Loucy (cell line): ENCODE measurements around the gene HOXD10.

Experiments
- H2AFZ ChIP-seq: fragments of 200-600 bp; sonication (generic); 2 replicates; pipeline ENCODE4 v1.6.0; 2016; ENCODE audit warnings: antibody characterized with exemption, mild to moderate bottlenecking, low read length, moderate library complexity
- H3F3A ChIP-seq: fragments of 200-600 bp; 2 replicates; pipeline ENCODE4 v1.6.0; 2016; ENCODE audit warnings: antibody characterized with exemption, low read depth, mild to moderate bottlenecking
- H3K27me3 ChIP-seq: fragments of 200-600 bp; sonication (generic); 2 replicates; pipeline ENCODE4 v1.6.1; 2014; ENCODE audit warnings: low read length, mild to moderate bottlenecking; ENCODE audit not compliant: insufficient read depth, poor library complexity, severe bottlenecking
- H3K36me3 ChIP-seq: fragments of 200-600 bp; sonication (generic); 2 replicates; pipeline ENCODE4 v1.6.1; 2016; ENCODE audit warnings: low read length; ENCODE audit not compliant: insufficient read depth
- H3K4me1 ChIP-seq: fragments of 200-600 bp; sonication (generic); 2 replicates; pipeline ENCODE4 v1.5.1; 2014; ENCODE audit warnings: low read length, mild to moderate bottlenecking; ENCODE audit not compliant: insufficient read depth, poor library complexity, severe bottlenecking
- H3K4me2 ChIP-seq: fragments of 200-600 bp; sonication (generic); 2 replicates; pipeline ENCODE4 v1.6.0; 2014; ENCODE audit warnings: antibody characterized with exemption, low read length, low read depth, mild to moderate bottlenecking; ENCODE audit not compliant: poor library complexity, severe bottlenecking
- H3K4me3 ChIP-seq: fragments of 200-600 bp; sonication (generic); 2 replicates; pipeline ENCODE4 v1.5.1; 2014; ENCODE audit warnings: low read length, mild to moderate bottlenecking, mixed read lengths; ENCODE audit not compliant: poor library complexity, severe bottlenecking
- H3K79me2 ChIP-seq: fragments of 200-600 bp; sonication (generic); 2 replicates; pipeline ENCODE4 v1.6.1; 2014; ENCODE audit warnings: low read length; ENCODE audit not compliant: insufficient read depth
- H3K9ac ChIP-seq: fragments of 200-600 bp; sonication (generic); 2 replicates; pipeline ENCODE4 v1.6.0; 2014; ENCODE audit warnings: mild to moderate bottlenecking, low read depth, low read length, moderate library complexity; ENCODE audit not compliant: poor library complexity, severe bottlenecking
- H3K9me2 ChIP-seq: fragments of 200-600 bp; sonication (generic); replicated peaks from 2 replicates; pipeline ENCODE4 v1.6.1; 2016; ENCODE audit warnings: low read depth, low read length, mixed read lengths
- H3K9me3 ChIP-seq: fragments of 200-600 bp; sonication (generic); 2 replicates; pipeline ENCODE4 v1.6.1; 2014; ENCODE audit warnings: mild to moderate bottlenecking, antibody characterized with exemption, low read length, low read depth; ENCODE audit not compliant: insufficient read depth
- H4K20me1 ChIP-seq: fragments of 200-600 bp; sonication (generic); 2 replicates; pipeline ENCODE4 v1.6.0; 2014; ENCODE audit warnings: antibody characterized with exemption, low read length, mild to moderate bottlenecking; ENCODE audit not compliant: insufficient read depth, poor library complexity, severe bottlenecking
- CTCF ChIP-seq: fragments of 200-600 bp; sonication (generic); conservative IDR thresholded peaks from 2 replicates; pipeline ENCODE4 v1.5.1; 2014; ENCODE audit warnings: mild to moderate bottlenecking, antibody characterized with exemption, low read length
- EZH2phosphoT487 ChIP-seq: fragments of 200-600 bp; IDR thresholded peaks from 2 replicates; pipeline ENCODE4 v1.6.1; 2018; ENCODE audit warnings: antibody characterized with exemption, mild to moderate bottlenecking, moderate library complexity, borderline replicate concordance

The HOXD10 gene

GRCh38 chr2:176156301-176156806, 39.8 kb downstream of the HOXD10 start:
- no peaks in the 10 kb centered on the region for H3K36me3 ChIP-seq
- no peaks in the 10 kb centered on the region for H4K20me1 ChIP-seq
- no peaks in the 10 kb centered on the region for H3K9me2 ChIP-seq
- H3K4me1 ChIP-seq: no peaks in the 10 kb centered on the region
- H3K4me2 ChIP-seq: no peak overlapping the region
- no peak overlapping the region for H2AFZ ChIP-seq
- H3F3A ChIP-seq: no peaks in the 10 kb centered on the region
- H3K9ac ChIP-seq: no peak overlapping the region
- no peaks in the 10 kb centered on the region for H3K9me3 ChIP-seq
- H3K27me3 ChIP-seq: no peaks in the 10 kb centered on the region
- TF ChIP-seq EZH2phosphoT487 (no peak), CTCF (no peak)
- H3K79me2 ChIP-seq: no peaks in the 10 kb centered on the region
- no peak overlapping the region for H3K4me3 ChIP-seq

GRCh38 chr2:176156807-176157498, 40.4 kb downstream of the HOXD10 start, which contains the start of gene HOXD3:
Gene HOXD3, plus strand, starts transcription at chr2:176157307. Its CDS starts 11,808 bp downstream, at chr2:176169115.
- H3K4me3 ChIP-seq: no peak within 1 kb of the TSS
- no peaks in the 10 kb centered on the region for H3K36me3 ChIP-seq
- no peak for TF ChIP-seq EZH2phosphoT487
- no peak for TF ChIP-seq CTCF
- no peaks in the 10 kb centered on the region for H4K20me1 ChIP-seq
- H2AFZ ChIP-seq: no peak within 1 kb of the TSS
- H3K9ac ChIP-seq: no peak within 1 kb of the TSS
- H3K79me2 ChIP-seq: no peaks in the 10 kb centered on the region
- H3K27me3 ChIP-seq: no peaks in the 10 kb centered on the region
- H3F3A ChIP-seq: no peaks in the 10 kb centered on the region
- H3K9me3 ChIP-seq: no peaks in the 10 kb centered on the region
- H3K4me2 ChIP-seq: no peak within 1 kb of the TSS
- no peaks in the 10 kb centered on the region for H3K9me2 ChIP-seq
- no peaks in the 10 kb centered on the region for H3K4me1 ChIP-seq

- H3K4me1 ChIP-seq: no peaks in the 10 kb centered on the region
- no peak for TF ChIP-seq CTCF
- TF ChIP-seq EZH2phosphoT487: no peak
- no peak overlapping the region for H2AFZ ChIP-seq
- H3F3A ChIP-seq: no peaks in the 10 kb centered on the region
- no peaks in the 10 kb centered on the region for H3K79me2 ChIP-seq
- H3K9ac ChIP-seq: no peak overlapping the region
- H3K9me2 ChIP-seq: no peaks in the 10 kb centered on the region
- no peaks in the 10 kb centered on the region for H3K36me3 ChIP-seq
- H3K27me3 ChIP-seq: no peaks in the 10 kb centered on the region
- no peaks in the 10 kb centered on the region for H4K20me1 ChIP-seq
- H3K4me2 ChIP-seq: no peak overlapping the region
- no peaks in the 10 kb centered on the region for H3K9me3 ChIP-seq
- no peak overlapping the region for H3K4me3 ChIP-seq
Measured at GRCh38 chr2:176157499-176158185, 41.1 kb downstream of the HOXD10 start.
